ENCODE data around the gene PSMC3IP.

GRCh38 chr17:42544874-42545283 lies 32.6 kb downstream of the PSMC3IP start:
- TF ChIP-seq CTCF (IDR thresholded peaks at IDR 0.05; ENCODE audit: low read depth, low read length, poor library complexity, severe bottlenecking) (no peak), EZH2phosphoT487 (IDR thresholded peaks at IDR 0.05; ENCODE audit: borderline replicate concordance, low read length) (no peak)

Measured in DOHH2 (cell line).